ENCODE data around the gene LHX1. TPM values are rescaled to one million over a fixed set of nuclear protein-coding genes. Genes with fewer than 3 reads are reported as not detected.

Gene LHX1
- total and polyA plus RNA-seq, 2 of the 8 experiments (the other 6 are each of a cell fraction or from before 2014, with no cell fraction given) = 0.26 to 0.93 TPM

GRCh38 chr17:36899250-36900159 lies 37.8 kb upstream of the LHX1 start:
- H3K27ac ChIP-seq (ENCODE audit: low read depth, low read length) = no peak overlapping the region
- POLR2A ChIA-PET (ENCODE audit: partially characterized antibody) = no interaction called here
- H4K8ac ChIP-seq (ENCODE audit: extremely low read depth, insufficient read depth, low read length) = no peak overlapping the region
- H2AK5ac ChIP-seq (ENCODE audit: low read depth, low read length) = no peak overlapping the region
- no peak overlapping the region for H3K4ac ChIP-seq (replicated peaks; ENCODE audit: insufficient read length, low read depth, low read length)
- no peak overlapping the region for H4K91ac ChIP-seq (replicated peaks; ENCODE audit: insufficient read length, low read length)
- no peaks in the 10 kb centered on the region for H3K9me3 ChIP-seq (ENCODE audit: insufficient read depth in 2 of 2, low read depth in 1 of 2, low read length in 1 of 2)
- no peak overlapping the region for H4K5ac ChIP-seq (ENCODE audit: insufficient read length, low read depth, low read length)
- no peaks in the 10 kb centered on the region for H4K20me1 ChIP-seq (replicated peaks in 1 of 2; ENCODE audit: control insufficient read depth in 1 of 2, insufficient read depth in 2 of 2, low read length in 2 of 2)
- no peak overlapping the region for H2BK12ac ChIP-seq (ENCODE audit: low read depth, low read length)
- no peak overlapping the region for H2BK120ac ChIP-seq (replicated peaks; ENCODE audit: low read depth, low read length)
- peaks cover 0 to 9% (median 2%) of the 10 kb centered on the region in 4 experiments; a peak in 4 of 7 replicates for H3K4me1 ChIP-seq (replicated peaks in 1 of 4; ENCODE audit: control insufficient read depth in 3 of 4, insufficient read depth in 4 of 4, low read length in 3 of 4)
- H3K23ac ChIP-seq (ENCODE audit: insufficient read length) = no peak overlapping the region
- H2BK5ac ChIP-seq (ENCODE audit: low read depth, low read length) = no peak overlapping the region
- H3K27me3 ChIP-seq (replicated peaks in 1 of 4; ENCODE audit: control insufficient read depth in 3 of 4, extremely low read depth in 1 of 4, insufficient read depth in 3 of 4, low read length in 3 of 4) = no peaks in the 10 kb centered on the region; a peak in 1 of 7 replicates
- 79% methylated on average over 6 of the region's 7 CpGs; no CpG with 5 or more reads in 1 of the 2 experiments for WGBS, 2 experiments (ENCODE audit: extremely low coverage in 1 of 2, insufficient coverage in 1 of 2, insufficient read length in 1 of 2, insufficient replicate concordance in 2 of 2, low coverage in 1 of 2, low lambda C conversion rate in 2 of 2, missing lambda C conversion rate in 1 of 2)
- no peak overlapping the region for H2BK15ac ChIP-seq (ENCODE audit: low read length)
- no peaks in the 10 kb centered on the region for H3K79me2 ChIP-seq (ENCODE audit: control insufficient read depth in 1 of 2, insufficient read depth in 2 of 2, low read length in 2 of 2)
- H2BK20ac ChIP-seq (ENCODE audit: low read length) = no peak overlapping the region
- FAIRE-seq = no peak
- CTCF ChIA-PET (ENCODE audit: partially characterized antibody) = interaction anchor here (2.1 kb wide), 1 partner anchor 148 kb away, joined by 4 read pairs; no protein-coding TSS in a partner anchor
- peaks cover 3% of the 10 kb centered on the region; the same call in 1 of the 2 replicates for H3K23me2 ChIP-seq (ENCODE audit: low read depth, low read length)
- H3K4me2 ChIP-seq (ENCODE audit: insufficient read depth in 1 of 2, low read depth in 2 of 2, low read length in 2 of 2) = no peak overlapping the region
- H3K18ac ChIP-seq (ENCODE audit: extremely low read depth, low read length) = no peak overlapping the region
- H3K36me3 ChIP-seq (ENCODE audit: control insufficient read depth in 2 of 4, insufficient read depth in 4 of 4, low read length in 3 of 4) = no peaks in the 10 kb centered on the region
- H3K4me3 ChIP-seq (ENCODE audit: extremely low read depth in 1 of 4, insufficient read depth in 2 of 4, low read depth in 3 of 4, low read length in 4 of 4) = no peak overlapping the region
- no peak overlapping the region for H3K56ac ChIP-seq (replicated peaks; ENCODE audit: insufficient read length, low read depth, low read length)
- no peak overlapping the region for H3K14ac ChIP-seq (ENCODE audit: insufficient read length)
- H3K79me1 ChIP-seq (ENCODE audit: low read depth, low read length) = no peaks in the 10 kb centered on the region
- no peak overlapping the region for H2AFZ ChIP-seq (ENCODE audit: low read length)
- H3K9ac ChIP-seq (replicated peaks in 1 of 4; ENCODE audit: extremely low read depth in 1 of 4, low read depth in 3 of 4, low read length in 3 of 4) = no peak overlapping the region
- no peak for DNase-seq (ENCODE audit: low read depth in 1 of 2, low spot score in 2 of 2)
- TF ChIP-seq TCF12 (IDR thresholded peaks at IDR 0.05; ENCODE audit: low read depth, low read length) (no peak), CEBPB (IDR thresholded peaks at IDR 0.05; ENCODE audit: low read depth, low read length) (no peak), TAF1 (IDR thresholded peaks at IDR 0.05; ENCODE audit: low read depth, low read length) (no peak), SIRT6 (IDR thresholded peaks at IDR 0.05; ENCODE audit: low read length) (no peak), ASH2L (IDR thresholded peaks at IDR 0.05; ENCODE audit: low read length) (no peak), CTCF (IDR thresholded peaks at IDR 0.05; ENCODE audit: control extremely low read depth in 1 of 3, insufficient read depth in 1 of 3, low read depth in 1 of 3, low read length in 3 of 3) (no peak), SRF (IDR thresholded peaks at IDR 0.05; ENCODE audit: low read depth, low read length) (no peak), PHF8 (conservative IDR thresholded peaks at IDR 0.05; ENCODE audit: low read depth, low read length) (no peak), TEAD4 (IDR thresholded peaks at IDR 0.05; ENCODE audit: low read depth, low read length) (no peak)

Data from H1 (cell line).